SKM-1 treated with dmso at 0.1 percent for 144 hours (cell line): Measurements from ENCODE around the gene RAB11FIP4.

Experiments used
- DNase-seq: peaks from one replicate; lab custom pipeline; 2025; ENCODE audit not compliant: unreplicated experiment; lab: John Stamatoyannopoulos, UW

The RAB11FIP4 gene

GRCh38 chr17:31537565-31538011, 146.1 kb downstream of the RAB11FIP4 start:
- no peak for DNase-seq

DNA sequence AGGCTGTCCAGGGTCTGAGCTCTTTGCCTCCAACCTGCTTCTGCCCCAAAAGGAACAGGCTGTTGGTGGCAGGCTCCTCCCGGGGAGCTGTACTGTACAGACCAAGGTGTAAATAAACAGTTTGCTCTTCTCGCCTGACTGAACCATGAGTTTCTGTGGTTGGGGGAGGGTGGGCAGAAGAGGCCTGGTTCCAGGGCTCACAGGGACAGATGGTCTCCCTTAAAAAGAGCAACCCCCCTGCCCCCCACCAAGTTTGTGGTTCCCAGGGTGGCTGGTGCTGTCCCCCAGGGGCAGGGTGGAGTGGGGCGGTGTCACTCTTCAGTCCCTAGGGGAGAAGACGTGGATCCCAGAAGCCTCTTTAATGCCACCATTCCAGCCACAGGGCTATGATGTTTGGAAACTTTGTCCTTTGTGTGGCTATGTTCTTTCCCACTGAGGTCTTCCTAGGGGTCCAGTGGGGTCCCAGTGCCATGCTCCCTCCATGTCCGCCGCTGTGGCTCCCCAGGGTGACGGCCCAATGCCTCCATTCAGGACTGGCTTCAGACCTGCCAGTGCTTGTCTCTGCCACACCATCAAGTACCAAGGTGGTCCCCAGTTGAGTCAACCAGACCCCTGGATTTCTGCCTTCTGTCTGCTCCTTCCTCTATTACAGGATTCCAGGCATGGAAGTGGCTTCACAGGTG, 146.7 kb downstream of the RAB11FIP4 start:
- no peak for DNase-seq

- DNase-seq, result no peak
Measured at GRCh38 chr17:31540602-31541307, 149.3 kb downstream of the RAB11FIP4 start.

GRCh38 chr17:31541559-31541958, 150.1 kb downstream of the RAB11FIP4 start:
- DNase-seq, result peak; percentile 18

GRCh38 chr17:31544186-31544585, 152.7 kb downstream of the RAB11FIP4 start:
- DNase-seq, result peak; percentile 63

GRCh38 chr17:31546650-31547049, 155.2 kb downstream of the RAB11FIP4 start:
- DNase-seq, result no peak

GRCh38 chr17:31548709-31549108, 157.2 kb downstream of the RAB11FIP4 start:
- no peak for DNase-seq

- no peak for DNase-seq
Measured at GRCh38 chr17:31549121-31549524, 157.6 kb downstream of the RAB11FIP4 start.

GRCh38 chr17:31549525-31550388, 158.3 kb downstream of the RAB11FIP4 start:
- peak; percentile 91 for DNase-seq

GRCh38 chr17:31550389-31551056, 159.0 kb downstream of the RAB11FIP4 start:
- DNase-seq, result no peak

GRCh38 chr17:31552568-31552967, 161.1 kb downstream of the RAB11FIP4 start:
- DNase-seq, result no peak

DNA sequence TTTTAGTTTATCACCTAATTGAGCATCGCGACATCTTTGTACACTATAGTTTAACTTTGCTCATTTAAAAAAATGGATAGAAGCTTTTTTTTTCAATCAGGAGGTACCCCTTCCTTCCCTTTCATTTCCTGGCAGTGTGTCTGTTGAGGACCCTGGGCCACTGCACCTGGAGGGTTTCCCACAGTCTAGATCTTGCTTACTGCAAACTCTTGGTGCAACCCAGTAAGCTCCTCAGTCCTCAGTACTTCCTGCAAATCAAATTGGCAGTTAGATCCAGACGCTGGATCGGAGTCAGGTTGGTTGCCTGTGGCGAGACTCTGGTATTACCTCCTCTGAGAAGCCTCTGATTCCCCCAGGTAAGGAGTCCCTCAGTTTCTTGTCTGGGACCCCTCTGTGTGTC, 162.0 kb downstream of the RAB11FIP4 start:
- DNase-seq, result no peak

DNA sequence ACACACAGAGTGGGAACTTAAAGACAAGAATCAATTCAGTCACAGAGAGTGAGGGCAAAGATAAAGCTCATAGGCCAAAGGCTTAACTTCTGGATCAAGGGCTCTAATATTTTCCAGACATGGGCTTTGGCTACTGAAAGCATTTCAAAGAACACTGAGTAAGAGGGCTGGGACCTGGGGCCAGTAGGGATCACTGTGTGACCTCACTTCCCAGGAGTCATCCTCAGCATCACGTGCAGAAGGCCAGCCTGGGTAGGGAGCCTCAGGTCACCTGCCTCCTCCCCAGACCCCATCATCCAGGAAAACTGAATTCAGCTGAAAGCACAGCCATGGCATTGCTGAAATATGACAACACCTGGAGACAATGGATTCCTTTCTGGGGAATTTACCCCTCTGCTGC, 163.5 kb downstream of the RAB11FIP4 start:
- DNase-seq, result no peak

DNA sequence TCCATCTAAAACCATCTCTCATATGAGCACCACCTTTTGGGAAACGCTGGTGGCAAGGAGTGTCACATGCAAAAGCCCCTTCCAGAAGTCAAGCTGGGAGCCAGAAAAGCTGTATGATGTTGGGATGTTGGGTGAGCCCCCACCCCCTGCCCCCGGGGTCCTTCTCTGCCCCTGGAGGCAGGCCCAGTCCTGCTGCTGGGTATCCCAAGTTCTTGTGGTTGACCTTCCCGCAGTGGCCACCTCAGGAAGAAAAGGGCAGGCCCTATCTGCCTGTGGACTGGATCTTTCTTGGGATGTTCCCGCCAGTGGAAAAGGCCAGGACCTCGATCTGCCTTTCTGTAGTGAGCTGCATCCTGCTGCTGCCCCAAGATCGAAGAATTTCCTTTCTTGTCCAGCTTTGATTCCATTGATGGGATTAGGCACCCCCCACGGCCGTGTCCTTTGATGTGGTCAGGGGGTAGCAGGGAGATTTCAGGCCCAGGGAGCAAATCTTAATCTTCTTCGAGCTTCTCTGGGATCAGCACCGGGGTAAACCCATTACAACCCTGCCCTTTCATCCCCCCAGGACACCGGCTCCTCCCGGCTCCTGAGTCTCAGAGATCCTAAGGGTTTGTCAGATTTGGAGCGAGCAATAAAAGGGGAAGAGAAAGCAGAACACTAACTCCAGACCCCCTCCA, 165.6 kb downstream of the RAB11FIP4 start:
- no peak for DNase-seq

DNA sequence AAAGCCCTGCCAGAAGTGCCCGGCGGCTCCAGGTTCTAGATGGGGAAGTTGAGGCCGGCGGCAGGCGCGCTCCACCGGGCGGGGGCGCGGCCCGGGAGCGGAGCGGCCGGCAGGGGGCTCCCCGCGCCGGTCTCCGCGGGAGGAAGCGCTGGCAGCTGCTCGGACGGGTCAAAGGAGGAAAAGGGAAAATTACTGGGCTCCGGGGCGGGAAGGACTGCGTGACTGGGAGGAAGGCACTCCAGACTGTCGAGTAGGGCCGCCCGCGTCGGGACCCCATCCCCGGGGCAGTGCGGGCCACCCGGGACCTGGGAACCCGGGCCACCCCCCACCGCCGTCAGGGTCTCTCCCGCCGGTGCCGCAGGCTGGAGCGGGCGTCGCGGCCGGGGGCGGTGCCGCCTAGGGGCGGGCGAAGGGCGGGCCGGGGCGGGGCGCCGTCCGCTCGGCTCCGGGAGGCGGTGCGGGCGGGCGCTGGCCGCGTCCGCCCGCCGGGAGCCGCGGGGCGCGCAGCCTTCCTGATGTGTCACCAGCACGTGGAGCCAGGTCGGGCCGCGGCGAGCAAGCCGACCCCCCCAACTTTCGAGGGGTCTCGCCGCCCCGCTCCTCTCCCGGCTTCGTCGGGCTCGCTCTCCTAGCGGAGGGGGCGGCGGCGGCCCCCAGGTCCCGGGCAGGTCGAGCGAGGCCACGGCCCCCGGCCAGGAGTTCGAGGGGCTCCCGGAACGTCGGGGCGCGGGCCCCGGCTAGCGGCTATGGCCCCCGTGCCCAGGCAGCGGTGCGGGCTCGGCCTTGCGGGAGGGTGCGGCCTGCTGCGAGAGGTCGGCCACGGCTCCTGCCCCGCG, 167.5 kb downstream of the RAB11FIP4 start:
- DNase-seq, result peak; percentile 74

DNA sequence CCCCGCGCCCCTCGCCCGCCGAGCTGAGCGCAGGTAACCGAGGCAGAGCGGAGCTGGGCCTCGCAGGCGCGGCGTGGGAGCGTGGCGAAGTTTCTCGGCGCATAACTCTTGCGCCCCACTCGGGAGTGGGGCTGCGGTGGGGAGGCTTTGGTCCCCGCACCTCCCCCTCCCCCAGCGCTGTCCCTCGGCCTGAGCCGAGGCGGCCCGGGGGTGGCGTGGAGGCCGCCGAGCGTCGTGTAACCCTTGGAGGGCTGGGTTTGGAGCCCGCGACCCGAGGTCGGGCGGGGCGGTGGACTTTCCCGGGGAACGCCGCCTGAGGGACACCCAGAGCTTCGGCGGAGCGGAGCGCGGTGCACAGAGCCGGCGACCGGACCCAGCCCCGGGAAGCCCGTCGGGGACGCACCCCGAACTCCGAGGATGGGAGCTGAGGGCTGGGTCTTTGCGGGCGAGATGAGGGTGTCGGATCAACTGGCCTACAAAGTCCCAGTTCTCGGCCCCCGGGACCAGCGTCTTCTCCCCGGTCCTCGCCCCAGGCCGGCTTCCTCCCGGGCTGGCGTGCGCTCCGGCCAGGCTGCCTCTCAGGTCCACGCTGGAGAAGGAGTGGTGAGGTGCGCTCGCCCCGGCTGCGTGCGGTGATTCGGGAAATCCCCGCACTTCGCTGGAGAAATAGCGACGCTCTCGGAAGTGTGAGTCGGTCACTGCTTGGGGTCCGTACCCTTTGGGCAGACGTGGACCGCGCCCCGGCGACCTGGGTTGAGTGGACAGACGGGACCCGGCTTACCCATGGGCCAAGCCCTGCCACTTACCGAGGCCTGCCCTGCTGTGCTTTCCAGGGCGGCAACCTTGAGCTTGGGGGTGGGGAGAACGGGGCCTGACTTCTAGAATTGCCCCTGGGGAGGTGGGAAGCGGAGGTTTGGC, 168.4 kb downstream of the RAB11FIP4 start:
- DNase-seq, result no peak

GRCh38 chr17:31560616-31561235, 169.3 kb downstream of the RAB11FIP4 start:
- no peak for DNase-seq
